Fibroblast of peridontal ligament (primary cell): ENCODE results near the gene PSMB7.

Source experiments
- DNase-seq: peaks from one replicate; pipeline ENCODE4 v3.0.0-alpha.2; 2010; ENCODE audit errors: extremely low read depth

PSMB7 gene

GRCh38 chr9:124415102-124415851, at the start of gene PSMB7:
TSS of gene PSMB7 (minus strand) at chr9:124415442. CDS start at chr9:124415425, 17 bp downstream.
- peak; percentile 97 for DNase-seq

- no peak for DNase-seq
Observed at GRCh38 chr9:124462739-124463138, 47.5 kb upstream of the PSMB7 start.

- DNase-seq, result no peak
Observed at GRCh38 chr9:124458441-124458840, 43.2 kb upstream of the PSMB7 start.

GRCh38 chr9:124457887-124458431, 42.7 kb upstream of the PSMB7 start:
- no peak for DNase-seq

- no peak for DNase-seq
Observed at GRCh38 chr9:124457079-124457886, 42.0 kb upstream of the PSMB7 start.

- no peak for DNase-seq
Observed at GRCh38 chr9:124456341-124457078, 41.3 kb upstream of the PSMB7 start.

- no peak for DNase-seq
Observed at GRCh38 chr9:124455820-124456219, 40.6 kb upstream of the PSMB7 start.

- DNase-seq, result no peak
Observed at GRCh38 chr9:124454791-124455443, 39.7 kb upstream of the PSMB7 start.

GRCh38 chr9:124454296-124454695, 39.1 kb upstream of the PSMB7 start:
- no peak for DNase-seq

- DNase-seq, result no peak
Observed at GRCh38 chr9:124453586-124454191, 38.4 kb upstream of the PSMB7 start.

GRCh38 chr9:124452841-124453585, 37.8 kb upstream of the PSMB7 start:
- DNase-seq, result no peak

GRCh38 chr9:124452326-124452725, 37.1 kb upstream of the PSMB7 start:
- no peak for DNase-seq

- no peak for DNase-seq
Observed at GRCh38 chr9:124450931-124451661, 35.9 kb upstream of the PSMB7 start.

GRCh38 chr9:124450241-124450924, 35.1 kb upstream of the PSMB7 start, which contains the start of gene ADGRD2:
TSS of gene ADGRD2 (plus strand) at chr9:124450451. CDS start at chr9:124451667, 1,216 bp downstream.
- DNase-seq, result no peak

GRCh38 chr9:124449381-124450151, 34.3 kb upstream of the PSMB7 start:
- DNase-seq, result no peak

GRCh38 chr9:124448019-124448418, 32.8 kb upstream of the PSMB7 start:
- no peak for DNase-seq

- DNase-seq, result no peak
Observed at GRCh38 chr9:124447297-124447661, 32.0 kb upstream of the PSMB7 start.

- no peak for DNase-seq
Observed at GRCh38 chr9:124444166-124444565, 28.9 kb upstream of the PSMB7 start.
